Parathyroid adenoma (tissue), 2 donors: ENCODE measurements around the gene LYSMD2.

ENCODE experiments used
- H2AFZ ChIP-seq: fragments of 300-600 bp; sonication (generic); one replicate; pipeline ENCODE4 v1.7.0; 2017; ENCODE audit warnings: antibody characterized with exemption, mild to moderate bottlenecking
- H3K27ac ChIP-seq: fragments of 300-600 bp; sonication (generic); one replicate; pipeline ENCODE4 v1.7.0; 2017
- H3K27me3 ChIP-seq: fragments of 300-600 bp; sonication (generic); one replicate; pipeline ENCODE4 v1.7.0; 2017; ENCODE audit warnings: low read length; ENCODE audit not compliant: control insufficient read depth, insufficient read depth
- H3K36me3 ChIP-seq: fragments of 300-600 bp; sonication (generic); one replicate; pipeline ENCODE4 v1.7.0; 2017; ENCODE audit warnings: low read length; ENCODE audit not compliant: control insufficient read depth, insufficient read depth
- H3K4me1 ChIP-seq: fragments of 300-600 bp; sonication (generic); one replicate; pipeline ENCODE4 v1.7.0; 2017; ENCODE audit warnings: control low read depth
- H3K4me2 ChIP-seq: fragments of 300-600 bp; sonication (generic); one replicate; pipeline ENCODE4 v1.7.0; 2017; ENCODE audit warnings: low read length
- H3K4me3 ChIP-seq: fragments of 300-600 bp; sonication (generic); one replicate; pipeline ENCODE4 v1.7.0; 2017; ENCODE audit warnings: low read depth, low read length
- H3K79me2 ChIP-seq: fragments of 300-600 bp; sonication (generic); one replicate; pipeline ENCODE4 v1.7.0; 2017; ENCODE audit warnings: control low read depth
- H3K9ac ChIP-seq: fragments of 300-600 bp; sonication (generic); one replicate; pipeline ENCODE4 v1.7.0; 2017; ENCODE audit warnings: mild to moderate bottlenecking
- H3K9me3 ChIP-seq: fragments of 300-600 bp; sonication (generic); one replicate; pipeline ENCODE4 v1.7.0; 2017; ENCODE audit warnings: low read length; ENCODE audit not compliant: control insufficient read depth
- CTCF ChIP-seq: fragments of 300-600 bp; sonication (generic); IDR thresholded peaks from one replicate; pipeline ENCODE4 v1.7.0; 2017; ENCODE audit warnings: antibody characterized with exemption, mild to moderate bottlenecking
- donor health status: primary hyperparathyroidism.

Gene LYSMD2

GRCh38 chr15:51724673-51725072 lies 12.8 kb downstream of the LYSMD2 start:
- no peak for TF ChIP-seq CTCF
- H3K4me1 ChIP-seq, result no peaks in the 10 kb centered on the region
- no peak overlapping the region for H3K9ac ChIP-seq
- H3K9me3 ChIP-seq, result no peaks in the 10 kb centered on the region
- no peak overlapping the region for H3K27ac ChIP-seq
- H3K27me3 ChIP-seq, result no peaks in the 10 kb centered on the region
- H3K4me3 ChIP-seq, result no peak overlapping the region
- H3K36me3 ChIP-seq, result no peaks in the 10 kb centered on the region
- H3K4me2 ChIP-seq, result no peak overlapping the region
- no peak overlapping the region for H2AFZ ChIP-seq
- H3K79me2 ChIP-seq, result no peaks in the 10 kb centered on the region

GRCh38 chr15:51724199-51724598 lies 13.3 kb downstream of the LYSMD2 start:
- H3K9ac ChIP-seq, result no peak overlapping the region
- H3K27ac ChIP-seq, result no peak overlapping the region
- no peaks in the 10 kb centered on the region for H3K9me3 ChIP-seq
- TF ChIP-seq CTCF, result no peak
- H3K4me2 ChIP-seq, result no peak overlapping the region
- H3K79me2 ChIP-seq, result no peaks in the 10 kb centered on the region
- no peaks in the 10 kb centered on the region for H3K36me3 ChIP-seq
- H2AFZ ChIP-seq, result no peak overlapping the region
- H3K4me1 ChIP-seq, result no peaks in the 10 kb centered on the region
- H3K4me3 ChIP-seq, result no peak overlapping the region
- no peaks in the 10 kb centered on the region for H3K27me3 ChIP-seq

- Histone ChIP-seq H3K4me1 (no peaks in the 10 kb centered on the region), H3K4me2 (no peak overlapping the region), H3K9ac (no peak overlapping the region), H3K9me3 (no peaks in the 10 kb centered on the region), H3K79me2 (no peaks in the 10 kb centered on the region), H3K27me3 (no peaks in the 10 kb centered on the region), H3K27ac (no peak overlapping the region), H3K4me3 (no peak overlapping the region), H3K36me3 (no peaks in the 10 kb centered on the region), H2AFZ (no peak overlapping the region)
- TF ChIP-seq CTCF, result no peak
These were observed 16.1 kb downstream of the LYSMD2 start for GRCh38 chr15:51721199-51721960.

- no peak overlapping the region for H3K27ac ChIP-seq
- no peaks in the 10 kb centered on the region for H3K79me2 ChIP-seq
- no peak for TF ChIP-seq CTCF
- no peaks in the 10 kb centered on the region for H3K9me3 ChIP-seq
- H2AFZ ChIP-seq, result no peak overlapping the region
- no peak overlapping the region for H3K4me2 ChIP-seq
- H3K4me1 ChIP-seq, result no peaks in the 10 kb centered on the region
- no peak overlapping the region for H3K9ac ChIP-seq
- no peak overlapping the region for H3K4me3 ChIP-seq
- H3K36me3 ChIP-seq, result no peaks in the 10 kb centered on the region
- H3K27me3 ChIP-seq, result no peaks in the 10 kb centered on the region
These were observed 17.1 kb downstream of the LYSMD2 start for GRCh38 chr15:51720201-51720995.
